DMS153 treated with DMSO at 0.1 percent for 48 hours (cell line): ENCODE results near the gene SDHA.

Experiments
- DNase-seq: peaks from one replicate; lab custom pipeline; 2025; ENCODE audit not compliant: unreplicated experiment; lab: John Stamatoyannopoulos, UW

SDHA gene

GRCh38 chr5:217494-218456 lies at the start of gene SDHA, which contains the start of gene CCDC127:
Gene SDHA, plus strand, starts transcription at chr5:218320. Its CDS starts 36 bp downstream, at chr5:218356.
Gene CCDC127, minus strand, starts transcription at chr5:218153. Its CDS starts 1,304 bp downstream, at chr5:216849.
- peak; percentile 98 for DNase-seq

GRCh38 chr5:169071-169727 lies 48.9 kb upstream of the SDHA start:
- no peak for DNase-seq

DNA sequence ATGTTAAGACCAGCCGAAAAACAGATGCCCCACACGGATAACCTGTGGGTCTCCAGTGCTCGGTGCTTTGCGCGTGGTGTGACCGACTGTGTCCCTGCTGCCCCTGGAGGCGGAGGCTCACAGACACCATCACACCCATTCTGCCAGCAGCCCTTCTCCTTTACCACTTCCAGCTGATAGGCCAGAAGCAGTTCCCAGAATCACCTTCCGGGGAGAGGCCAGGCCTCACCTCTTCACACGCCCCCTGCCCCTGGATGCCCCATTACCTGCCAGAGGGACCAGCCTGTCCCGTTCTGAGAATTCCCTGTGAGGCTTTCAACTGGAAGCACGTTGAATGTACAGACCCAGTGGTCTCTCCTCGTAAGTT lies 48.4 kb upstream of the SDHA start:
- no peak for DNase-seq

DNA sequence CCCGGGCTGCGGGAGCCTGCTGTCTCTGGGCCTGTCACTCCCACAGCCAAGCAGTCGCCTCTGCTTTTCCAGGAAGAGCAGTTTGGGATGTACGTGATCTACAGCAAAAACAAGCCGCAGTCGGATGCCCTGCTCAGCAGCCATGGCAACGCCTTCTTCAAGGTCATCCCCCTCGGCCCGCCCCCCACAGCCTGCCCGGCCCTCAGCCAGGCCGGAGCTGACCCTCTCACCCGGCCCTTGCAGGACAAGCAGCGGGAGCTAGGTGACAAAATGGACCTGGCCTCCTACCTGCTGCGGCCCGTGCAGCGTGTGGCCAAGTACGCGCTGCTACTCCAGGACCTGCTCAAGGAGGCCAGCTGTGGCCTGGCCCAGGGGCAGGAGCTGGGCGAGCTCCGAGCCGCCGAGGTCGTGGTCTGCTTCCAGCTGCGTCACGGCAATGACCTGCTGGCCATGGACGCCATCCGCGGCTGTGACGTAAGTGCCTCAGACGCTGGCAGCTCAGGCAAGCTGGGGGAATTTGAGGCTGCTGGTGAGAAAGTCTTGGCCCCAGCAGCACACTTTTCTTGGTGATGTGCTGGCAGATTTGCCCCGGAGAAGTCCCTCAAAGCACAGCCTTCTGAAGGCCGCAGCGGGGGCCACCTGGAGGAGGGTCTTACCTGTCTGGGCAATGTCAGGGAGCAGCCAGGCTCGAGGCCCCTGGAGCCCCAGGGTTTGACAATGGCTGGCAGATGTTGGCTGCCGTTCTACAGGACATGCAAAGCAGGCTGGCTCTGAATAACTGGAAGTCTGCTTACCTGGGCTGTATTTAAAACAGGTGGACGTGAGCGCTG lies 46.9 kb upstream of the SDHA start:
- DNase-seq: no peak

GRCh38 chr5:171801-172331 lies 46.3 kb upstream of the SDHA start:
- DNase-seq: no peak

GRCh38 chr5:172421-172820 lies 45.7 kb upstream of the SDHA start:
- no peak for DNase-seq

- DNase-seq: no peak
Measured at GRCh38 chr5:172841-173251, 45.3 kb upstream of the SDHA start.

- no peak for DNase-seq
Measured at GRCh38 chr5:173392-174290, 44.5 kb upstream of the SDHA start.

DNA sequence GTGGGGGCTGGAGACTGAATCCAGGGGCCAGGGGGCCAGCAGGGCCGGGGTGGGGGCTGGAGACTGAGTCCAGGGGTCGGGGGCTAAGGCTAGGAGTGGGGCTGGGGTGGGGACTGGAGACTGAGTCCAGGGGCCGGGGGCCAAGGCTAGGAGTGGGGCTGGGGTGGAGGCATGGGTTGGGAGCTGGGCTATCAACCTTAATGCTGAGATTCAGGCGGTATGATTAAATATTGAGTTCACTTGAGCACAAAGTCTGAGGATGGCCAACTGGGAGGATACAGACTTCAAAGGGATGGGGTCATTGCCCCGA lies 43.9 kb upstream of the SDHA start:
- no peak for DNase-seq

DNA sequence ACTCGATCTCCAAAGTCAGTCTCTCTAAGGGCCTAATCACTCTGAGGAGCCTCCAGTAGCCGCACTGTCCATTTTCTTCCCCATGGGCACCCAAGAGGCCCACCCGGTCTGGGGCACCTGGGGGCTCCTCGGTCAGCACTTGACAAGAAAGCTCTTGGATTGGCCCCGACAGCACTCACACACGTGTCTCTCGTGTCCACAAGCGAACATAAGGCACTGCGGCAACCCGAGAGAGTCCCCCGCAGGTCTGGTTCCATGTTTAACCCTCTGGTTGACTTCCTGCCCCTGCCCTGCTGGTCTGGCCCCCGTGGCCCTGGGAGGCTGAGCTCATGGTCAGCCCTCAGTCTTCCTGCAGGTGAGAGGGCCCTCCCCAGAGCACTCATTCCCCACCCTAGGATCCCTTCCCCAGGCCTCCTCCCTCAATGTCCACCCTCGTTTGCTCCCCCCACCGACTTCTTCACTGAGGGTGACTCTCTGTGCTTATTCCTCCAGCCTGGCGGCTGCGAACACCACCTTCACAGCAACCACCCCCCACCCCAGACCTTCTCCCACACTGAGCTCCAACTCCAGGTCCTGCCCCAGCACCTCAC lies 43.1 kb upstream of the SDHA start:
- no peak for DNase-seq

GRCh38 chr5:176296-176823 lies 41.8 kb upstream of the SDHA start:
- no peak for DNase-seq

DNA sequence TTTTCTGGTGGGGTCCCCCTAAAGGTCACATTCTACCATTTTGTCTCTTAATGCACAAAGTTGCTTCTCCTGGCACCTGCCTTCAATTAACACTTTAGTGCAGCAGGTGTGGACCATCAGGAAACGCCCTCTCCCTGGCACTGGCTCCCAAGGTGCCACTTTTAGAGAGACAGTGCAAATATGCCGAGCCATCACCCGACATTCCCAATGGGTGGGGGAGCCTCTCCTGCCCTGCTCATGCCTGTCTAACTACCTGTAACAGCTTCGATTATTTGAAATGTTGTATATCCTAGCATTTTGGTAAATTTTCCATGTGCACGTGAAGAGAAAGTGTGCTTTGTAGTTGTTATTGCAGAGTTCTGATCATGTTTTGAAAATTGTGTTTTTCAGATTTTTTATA lies 40.0 kb upstream of the SDHA start:
- DNase-seq: no peak

DNA sequence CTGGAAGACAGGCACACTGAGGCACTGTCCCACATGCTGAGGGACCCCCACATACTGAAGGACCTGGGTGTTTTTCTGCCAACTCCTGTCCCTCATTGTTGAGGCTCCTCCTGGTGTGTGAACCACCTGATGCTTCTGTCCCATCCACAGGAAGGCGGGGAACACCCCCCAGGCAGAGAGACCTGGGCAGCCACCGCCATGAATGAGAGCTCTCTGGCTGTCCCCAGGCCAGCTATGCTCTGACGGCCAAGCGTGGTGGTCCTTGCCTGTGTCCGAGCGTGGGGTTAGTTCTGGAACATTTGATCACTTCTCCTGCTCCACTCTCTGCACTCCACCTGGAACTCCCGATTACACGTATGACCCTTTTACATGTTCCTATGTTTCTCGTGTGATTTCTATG lies 38.7 kb upstream of the SDHA start:
- DNase-seq: no peak

DNA sequence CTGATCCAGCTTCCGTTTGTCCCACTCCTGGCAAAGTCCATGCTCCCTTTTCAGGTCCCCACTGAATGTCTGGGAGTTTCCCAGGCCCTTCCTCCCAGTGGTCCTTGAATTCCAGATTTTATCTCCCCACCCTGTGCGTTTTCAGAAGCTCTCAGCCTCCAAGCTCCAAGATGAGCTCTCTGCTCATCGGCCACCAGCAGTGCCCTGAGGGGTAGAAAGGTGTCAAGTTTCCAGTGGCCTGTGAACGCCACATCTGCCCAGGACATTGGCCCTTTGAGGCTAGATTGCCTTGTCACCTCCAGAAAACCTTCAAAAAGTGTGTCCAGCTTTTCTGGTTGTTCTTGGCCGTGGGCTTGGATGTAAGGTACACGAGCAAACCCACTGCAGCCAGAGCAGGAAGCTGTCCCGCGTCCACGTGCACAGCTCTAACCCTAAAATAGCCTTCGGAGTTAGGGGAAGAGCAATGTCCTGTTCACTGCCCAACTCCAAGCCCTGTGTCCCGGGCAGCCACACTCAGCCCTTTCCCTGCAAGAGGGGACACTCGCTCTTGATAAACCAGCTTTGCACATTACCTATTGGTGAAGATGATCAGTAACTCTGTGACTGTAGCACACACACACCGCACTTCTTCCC lies 37.7 kb upstream of the SDHA start:
- DNase-seq: no peak

DNA sequence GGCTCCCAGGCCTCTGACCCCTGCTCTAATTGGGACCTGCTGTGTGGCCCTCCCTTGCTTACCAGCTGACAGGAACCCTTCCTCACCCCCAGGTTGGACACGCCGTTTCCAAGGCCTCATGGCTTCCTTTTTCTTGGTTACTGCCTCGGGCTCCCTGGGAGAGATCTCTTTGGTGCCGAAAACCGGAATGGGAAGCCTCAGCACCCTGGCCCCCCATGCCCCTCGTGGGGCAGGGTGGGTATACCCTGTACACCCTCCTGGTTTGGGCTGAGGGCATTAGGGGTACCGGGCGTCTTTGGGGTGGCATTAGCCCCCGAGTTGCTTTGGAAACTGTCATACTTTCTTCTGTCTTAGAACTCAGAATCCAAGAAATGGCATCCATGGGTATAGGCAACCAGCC lies 37.0 kb upstream of the SDHA start:
- no peak for DNase-seq

DNA sequence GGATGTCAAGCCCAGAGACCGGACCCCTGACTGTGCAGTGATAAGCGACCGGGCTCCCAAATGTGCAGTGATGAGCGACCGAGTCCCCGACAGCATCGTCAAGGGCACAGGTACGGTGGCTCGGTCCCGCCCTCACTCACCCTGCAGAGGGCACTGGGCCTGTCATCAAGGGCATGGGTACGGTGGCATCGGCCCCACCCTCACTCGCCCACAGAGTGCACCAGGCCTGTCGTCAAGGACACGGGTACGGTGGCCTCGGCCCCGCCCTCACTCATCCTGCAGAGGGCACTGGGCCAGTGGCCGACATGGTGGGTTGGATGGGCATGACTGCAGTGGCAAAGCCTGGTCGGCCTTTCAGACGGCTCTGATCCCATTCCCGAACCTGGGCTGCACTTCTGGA lies 36.6 kb upstream of the SDHA start:
- no peak for DNase-seq

DNA sequence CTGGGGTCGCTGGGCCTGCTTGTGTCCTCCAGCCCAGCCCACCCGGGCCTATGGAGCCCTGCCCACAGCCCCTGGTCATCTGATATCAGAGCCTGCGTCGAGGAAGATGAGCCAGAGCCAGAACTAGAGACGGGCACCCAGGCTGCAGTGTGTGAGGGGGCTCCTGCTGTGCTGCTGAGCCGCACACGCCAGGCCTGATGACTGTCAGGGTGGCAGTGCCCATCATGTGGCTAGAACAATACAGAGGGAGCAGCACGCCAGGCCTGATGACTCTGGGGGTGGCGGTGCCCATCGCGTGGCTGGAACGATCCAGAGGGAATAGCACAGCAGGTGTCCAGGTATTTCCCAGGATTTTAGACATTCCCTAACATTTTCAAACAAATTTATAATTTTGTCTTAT lies 36.0 kb upstream of the SDHA start:
- no peak for DNase-seq

- no peak for DNase-seq
Measured at GRCh38 chr5:184471-184870, 33.6 kb upstream of the SDHA start.
